Stimulated activated naive CD8-positive, alpha-beta T cell treated with anti-CD3 and anti-CD28 coated beads, Interleukin-15, Interleukin-2, amounts not matched to agents 100 ng/mL and 50 ng/mL, for 24 hours (primary cell): ENCODE data around the gene GRM5.

Experiments used
- H3K27ac Mint-ChIP-seq: one replicate; pipeline ENCODE4 v1.8.0; 2021; ENCODE audit warnings: mild to moderate bottlenecking, mixed read lengths
- H3K27me3 Mint-ChIP-seq: one replicate; pipeline ENCODE4 v1.8.0; 2021; ENCODE audit warnings: mixed read lengths
- H3K36me3 Mint-ChIP-seq: one replicate; pipeline ENCODE4 v1.8.0; 2021; ENCODE audit warnings: low read depth, mixed read lengths
- H3K4me1 Mint-ChIP-seq: one replicate; pipeline ENCODE4 v1.8.0; 2021; ENCODE audit warnings: low read depth, mixed read lengths
- H3K4me3 Mint-ChIP-seq: one replicate; pipeline ENCODE4 v1.8.0; 2021; ENCODE audit warnings: mild to moderate bottlenecking, mixed read lengths
- H3K9me3 Mint-ChIP-seq: one replicate; pipeline ENCODE4 v1.8.0; 2021; ENCODE audit warnings: mixed read lengths

Gene GRM5

GRCh38 chr11:88770475-88771079 is 295.2 kb downstream of the GRM5 start:
- Mint-ChIP-seq H3K36me3 (no peaks in the 10 kb centered on the region), H3K9me3 (peaks cover 9% of the 10 kb centered on the region), H3K4me1 (no peaks in the 10 kb centered on the region), H3K27ac (no peak overlapping the region), H3K4me3 (no peak overlapping the region), H3K27me3 (no peaks in the 10 kb centered on the region)

GRCh38 chr11:88744140-88744539 is 321.6 kb downstream of the GRM5 start:
- Mint-ChIP-seq H3K4me3 (no peak overlapping the region), H3K9me3 (peaks cover 4% of the 10 kb centered on the region), H3K36me3 (no peaks in the 10 kb centered on the region), H3K27ac (no peak overlapping the region), H3K4me1 (no peaks in the 10 kb centered on the region), H3K27me3 (no peaks in the 10 kb centered on the region)

GRCh38 chr11:88739524-88739923 is 326.3 kb downstream of the GRM5 start:
- no peak overlapping the region for H3K4me3 Mint-ChIP-seq

GRCh38 chr11:88709567-88709966 is 356.2 kb downstream of the GRM5 start:
- Mint-ChIP-seq H3K9me3 (peaks cover 3% of the 10 kb centered on the region), H3K27ac (no peak overlapping the region), H3K4me3 (no peak overlapping the region), H3K4me1 (no peaks in the 10 kb centered on the region), H3K27me3 (no peaks in the 10 kb centered on the region), H3K36me3 (no peaks in the 10 kb centered on the region)

More at GRCh38 chr11:88739524-88739923, 326.3 kb downstream of the GRM5 start:
- H3K36me3 Mint-ChIP-seq: no peaks in the 10 kb centered on the region
- H3K27ac Mint-ChIP-seq: no peak overlapping the region
- no peaks in the 10 kb centered on the region for H3K27me3 Mint-ChIP-seq
- H3K9me3 Mint-ChIP-seq: peaks cover 6% of the 10 kb centered on the region
- no peaks in the 10 kb centered on the region for H3K4me1 Mint-ChIP-seq

GRCh38 chr11:88704485-88704884 is 361.3 kb downstream of the GRM5 start:
- Mint-ChIP-seq H3K9me3 (peaks cover 6% of the 10 kb centered on the region), H3K36me3 (no peaks in the 10 kb centered on the region), H3K27me3 (no peaks in the 10 kb centered on the region), H3K4me1 (no peaks in the 10 kb centered on the region), H3K27ac (no peak overlapping the region), H3K4me3 (no peak overlapping the region)

GRCh38 chr11:88701816-88702215 is 364.0 kb downstream of the GRM5 start:
- no peaks in the 10 kb centered on the region for H3K36me3 Mint-ChIP-seq
- H3K27me3 Mint-ChIP-seq: no peaks in the 10 kb centered on the region

GRCh38 chr11:88697139-88697538 is 368.6 kb downstream of the GRM5 start:
- H3K27ac Mint-ChIP-seq: no peak overlapping the region
- no peaks in the 10 kb centered on the region for H3K27me3 Mint-ChIP-seq
- no peaks in the 10 kb centered on the region for H3K4me1 Mint-ChIP-seq
- no peak overlapping the region for H3K4me3 Mint-ChIP-seq
- no peaks in the 10 kb centered on the region for H3K9me3 Mint-ChIP-seq
- H3K36me3 Mint-ChIP-seq: no peaks in the 10 kb centered on the region

More at GRCh38 chr11:88701816-88702215, 364.0 kb downstream of the GRM5 start:
- no peaks in the 10 kb centered on the region for H3K4me1 Mint-ChIP-seq
- H3K9me3 Mint-ChIP-seq: peaks cover 6% of the 10 kb centered on the region
- no peak overlapping the region for H3K27ac Mint-ChIP-seq
- H3K4me3 Mint-ChIP-seq: no peak overlapping the region

GRCh38 chr11:88695689-88696414 is 369.9 kb downstream of the GRM5 start:
- H3K27me3 Mint-ChIP-seq: no peaks in the 10 kb centered on the region
- H3K4me1 Mint-ChIP-seq: no peaks in the 10 kb centered on the region
- H3K4me3 Mint-ChIP-seq: no peak overlapping the region
- H3K27ac Mint-ChIP-seq: no peak overlapping the region
- no peaks in the 10 kb centered on the region for H3K9me3 Mint-ChIP-seq
- no peaks in the 10 kb centered on the region for H3K36me3 Mint-ChIP-seq

GRCh38 chr11:88692306-88693086 is 373.3 kb downstream of the GRM5 start:
- Mint-ChIP-seq H3K27ac (no peak overlapping the region), H3K4me3 (no peak overlapping the region), H3K4me1 (no peaks in the 10 kb centered on the region), H3K9me3 (no peaks in the 10 kb centered on the region), H3K27me3 (no peaks in the 10 kb centered on the region), H3K36me3 (no peaks in the 10 kb centered on the region)

GRCh38 chr11:88689548-88690240 is 376.1 kb downstream of the GRM5 start:
- Mint-ChIP-seq H3K4me1 (no peaks in the 10 kb centered on the region), H3K9me3 (no peaks in the 10 kb centered on the region), H3K27ac (no peak overlapping the region), H3K36me3 (no peaks in the 10 kb centered on the region), H3K4me3 (no peak overlapping the region), H3K27me3 (no peaks in the 10 kb centered on the region)

GRCh38 chr11:88683024-88683423 is 382.8 kb downstream of the GRM5 start:
- Mint-ChIP-seq H3K27ac (no peak overlapping the region), H3K27me3 (no peaks in the 10 kb centered on the region), H3K4me3 (no peak overlapping the region), H3K9me3 (peaks cover 8% of the 10 kb centered on the region), H3K36me3 (no peaks in the 10 kb centered on the region), H3K4me1 (no peaks in the 10 kb centered on the region)

- Mint-ChIP-seq H3K4me1 (no peaks in the 10 kb centered on the region), H3K36me3 (no peaks in the 10 kb centered on the region), H3K27me3 (no peaks in the 10 kb centered on the region), H3K4me3 (no peak overlapping the region), H3K9me3 (peaks cover 8% of the 10 kb centered on the region), H3K27ac (no peak overlapping the region)
Observed at GRCh38 chr11:88680806-88681205, 385.0 kb downstream of the GRM5 start.

- H3K9me3 Mint-ChIP-seq: no peaks in the 10 kb centered on the region
- H3K27me3 Mint-ChIP-seq: no peaks in the 10 kb centered on the region
- H3K27ac Mint-ChIP-seq: no peak overlapping the region
- H3K4me1 Mint-ChIP-seq: no peaks in the 10 kb centered on the region
- H3K4me3 Mint-ChIP-seq: no peak overlapping the region
- H3K36me3 Mint-ChIP-seq: no peaks in the 10 kb centered on the region
Observed at GRCh38 chr11:88666364-88666763, 399.4 kb downstream of the GRM5 start.

GRCh38 chr11:88657076-88657738 is 408.6 kb downstream of the GRM5 start:
- peaks cover 3% of the 10 kb centered on the region for H3K27me3 Mint-ChIP-seq
- H3K27ac Mint-ChIP-seq: no peak overlapping the region
- H3K9me3 Mint-ChIP-seq: no peaks in the 10 kb centered on the region
- no peaks in the 10 kb centered on the region for H3K36me3 Mint-ChIP-seq
- peaks cover 7% of the 10 kb centered on the region for H3K4me1 Mint-ChIP-seq
- no peak overlapping the region for H3K4me3 Mint-ChIP-seq
